GM21526 (cell line): ENCODE measurements around the gene CCDC141.

Experiments
- ATAC-seq: cut with Tn5 transposase; IDR thresholded peaks from one replicate; pipeline ENCODE4 v1.9.1; 2021; ENCODE audit warnings: moderate library complexity; ENCODE audit not compliant: unreplicated experiment, low FRiP score

CCDC141 gene

GRCh38 chr2:178882666-178883440, 167.1 kb downstream of the CCDC141 start:
- ATAC-seq = no peak

GRCh38 chr2:178881075-178881474, 168.9 kb downstream of the CCDC141 start:
- no peak for ATAC-seq

- no peak for ATAC-seq
Measured at GRCh38 chr2:178880257-178880656, 169.7 kb downstream of the CCDC141 start.

- no peak for ATAC-seq
Measured at GRCh38 chr2:178877874-178878273, 172.1 kb downstream of the CCDC141 start.

- ATAC-seq = no peak
Measured at GRCh38 chr2:178874529-178875240, 175.3 kb downstream of the CCDC141 start.

- no peak for ATAC-seq
Measured at GRCh38 chr2:178873912-178874311, 176.0 kb downstream of the CCDC141 start.

GRCh38 chr2:178871536-178871935, 178.4 kb downstream of the CCDC141 start:
- ATAC-seq = no peak

- ATAC-seq = no peak
Measured at GRCh38 chr2:178870703-178871102, 179.2 kb downstream of the CCDC141 start.

- ATAC-seq = no peak
Measured at GRCh38 chr2:178865999-178866398, 183.9 kb downstream of the CCDC141 start.

GRCh38 chr2:178865146-178865936, 184.6 kb downstream of the CCDC141 start:
- no peak for ATAC-seq

GRCh38 chr2:178863856-178864620, 185.9 kb downstream of the CCDC141 start:
- ATAC-seq = no peak

- ATAC-seq = no peak
Measured at GRCh38 chr2:178863130-178863855, 186.6 kb downstream of the CCDC141 start.

- ATAC-seq = no peak
Measured at GRCh38 chr2:178860551-178860950, 189.4 kb downstream of the CCDC141 start.

GRCh38 chr2:178859730-178860129, 190.2 kb downstream of the CCDC141 start:
- no peak for ATAC-seq

- no peak for ATAC-seq
Measured at GRCh38 chr2:178858896-178859625, 190.9 kb downstream of the CCDC141 start.

GRCh38 chr2:178855151-178855550, 194.8 kb downstream of the CCDC141 start:
- no peak for ATAC-seq

GRCh38 chr2:178848335-178848734, 201.6 kb downstream of the CCDC141 start:
- no peak for ATAC-seq

- ATAC-seq = no peak
Measured at GRCh38 chr2:178846458-178846802, 203.5 kb downstream of the CCDC141 start.
